Measurements from ENCODE around the gene NFKBIB.

The NFKBIB gene

GRCh38 chr19:38905620-38906019, 5.9 kb downstream of the NFKBIB start:
- DNase-seq, result no peak

DNA sequence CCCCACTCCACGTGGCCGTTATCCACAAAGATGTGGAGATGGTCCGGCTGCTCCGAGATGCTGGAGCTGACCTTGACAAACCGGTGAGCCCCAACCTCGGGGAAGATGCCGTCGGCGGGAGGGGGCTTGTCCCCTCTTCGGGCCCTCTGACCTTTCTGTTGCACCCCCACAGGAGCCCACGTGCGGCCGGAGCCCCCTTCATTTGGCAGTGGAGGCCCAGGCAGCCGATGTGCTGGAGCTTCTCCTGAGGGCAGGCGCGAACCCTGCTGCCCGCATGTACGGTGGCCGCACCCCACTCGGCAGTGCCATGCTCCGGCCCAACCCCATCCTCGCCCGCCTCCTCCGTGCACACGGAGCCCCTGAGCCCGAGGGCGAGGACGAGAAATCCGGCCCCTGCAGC, 7.5 kb downstream of the NFKBIB start:
- no peak for DNase-seq

DNA sequence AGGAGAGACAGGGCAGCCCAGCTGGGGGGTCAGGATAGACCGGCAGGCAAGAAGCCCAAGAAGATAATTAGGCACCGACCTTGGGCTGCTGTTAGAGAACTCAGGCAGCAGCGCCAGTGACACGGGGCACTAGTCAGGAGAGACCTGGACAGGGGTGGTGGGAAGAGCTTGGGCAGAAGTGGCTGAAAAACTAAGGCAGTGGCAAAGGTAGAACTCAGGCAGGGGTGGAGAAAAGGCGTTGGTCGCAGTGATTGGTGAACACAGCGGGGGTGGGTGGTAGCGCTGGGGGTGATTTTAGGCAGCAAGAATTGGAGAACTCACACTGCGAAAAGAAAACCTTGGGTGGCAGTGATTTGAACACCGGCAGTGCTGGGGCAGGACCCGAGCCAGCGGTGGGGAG, 7.9 kb downstream of the NFKBIB start:
- no peak for DNase-seq

- DNase-seq, result no peak
Measured at GRCh38 chr19:38908911-38909310, 9.1 kb downstream of the NFKBIB start.

- no peak for DNase-seq
Measured at GRCh38 chr19:38910488-38910887, 10.7 kb downstream of the NFKBIB start.

DNA sequence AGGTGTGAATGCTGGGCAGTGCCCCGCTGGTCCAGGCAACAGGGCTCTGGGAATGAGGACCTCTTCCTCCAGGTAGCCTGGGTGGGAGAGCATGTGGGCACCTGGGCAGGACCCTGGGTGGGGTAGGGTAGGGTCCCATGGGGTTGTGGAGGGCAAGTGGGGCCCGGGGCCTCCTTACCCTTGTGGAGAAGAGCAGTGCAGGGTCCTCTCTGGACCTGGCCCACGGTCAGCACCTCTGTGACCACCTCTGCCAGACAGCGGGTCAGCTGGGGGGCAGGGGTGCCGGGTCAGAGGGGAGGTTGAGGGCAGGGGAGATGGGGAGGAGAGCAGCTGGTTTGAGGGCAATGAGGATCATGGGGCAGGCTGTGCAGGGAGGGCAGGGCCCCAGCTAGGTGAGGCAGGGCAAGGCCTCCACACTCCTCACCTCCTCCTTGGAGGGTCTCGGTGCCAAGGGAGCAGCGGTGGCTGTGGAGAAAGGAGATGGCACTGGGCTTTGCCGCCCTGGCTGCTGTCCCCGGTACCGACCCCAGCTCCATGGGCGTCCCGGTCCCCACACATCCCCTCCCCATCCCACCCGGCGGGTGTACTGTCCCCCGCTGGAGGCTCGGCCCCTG, 11.7 kb downstream of the NFKBIB start:
- no peak for DNase-seq

DNA sequence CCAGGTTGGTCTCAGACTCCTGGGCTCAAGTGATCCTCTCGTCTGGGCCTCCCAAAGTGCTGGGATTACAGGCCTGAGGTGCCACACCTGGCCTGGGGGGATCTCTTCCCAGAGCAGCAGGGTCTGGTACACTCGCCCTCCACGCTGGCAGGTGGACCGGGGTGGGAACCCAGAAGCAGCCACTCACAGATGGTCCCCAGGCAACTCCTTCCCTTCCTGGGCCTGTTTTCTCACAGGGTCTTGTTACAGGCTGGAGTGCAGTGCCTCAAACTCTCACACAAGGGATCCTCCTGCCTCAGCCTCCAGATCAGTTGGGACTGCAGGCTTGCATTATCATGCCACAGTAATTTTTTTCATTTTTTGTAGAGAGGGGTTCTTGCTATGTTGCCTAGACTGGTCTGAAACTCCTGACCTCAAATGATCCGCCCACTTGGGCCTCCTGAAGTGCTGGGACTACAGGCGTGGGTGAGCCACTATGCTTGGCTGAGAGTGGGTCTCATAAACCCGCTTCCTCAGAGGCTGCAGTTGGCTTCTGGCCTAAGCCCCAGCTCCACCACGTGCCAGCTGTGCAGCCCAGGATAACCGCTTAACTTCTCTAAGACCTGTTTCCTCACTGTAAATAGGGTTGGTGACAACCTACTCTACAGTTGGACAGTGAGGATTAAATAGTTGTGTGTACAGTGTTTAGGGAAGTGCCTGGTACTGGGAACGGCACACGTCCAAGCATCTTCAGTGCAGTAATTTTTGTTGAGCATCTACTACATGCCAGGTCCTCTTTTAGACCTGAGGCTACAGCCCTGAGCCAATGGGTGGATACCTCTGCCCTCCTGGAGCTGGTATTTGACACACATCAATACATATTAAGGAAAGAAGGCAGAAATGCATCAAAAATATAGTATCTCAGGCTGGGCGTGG, 13.1 kb downstream of the NFKBIB start:
- no peak for DNase-seq

DNA sequence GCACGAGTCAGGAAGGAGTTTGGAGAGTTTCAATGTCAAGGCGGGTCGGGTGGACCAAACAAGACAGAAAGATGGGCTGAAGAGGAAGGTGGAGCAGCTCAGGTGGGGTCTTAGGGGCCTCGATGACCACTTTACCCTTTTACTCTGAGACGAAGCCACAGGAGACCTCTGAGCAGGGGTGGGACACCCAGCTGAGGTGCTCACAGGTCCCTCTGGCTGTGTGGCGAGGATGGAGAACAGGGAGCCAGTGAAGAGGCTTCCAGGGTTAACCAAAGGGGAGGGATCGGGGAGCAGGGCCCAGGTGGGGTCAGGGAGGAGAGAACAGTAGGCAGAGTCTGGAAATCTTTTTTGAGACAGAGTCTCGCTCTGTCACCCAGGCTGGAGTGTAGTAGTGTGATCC, 14.2 kb downstream of the NFKBIB start:
- no peak for DNase-seq

DNA sequence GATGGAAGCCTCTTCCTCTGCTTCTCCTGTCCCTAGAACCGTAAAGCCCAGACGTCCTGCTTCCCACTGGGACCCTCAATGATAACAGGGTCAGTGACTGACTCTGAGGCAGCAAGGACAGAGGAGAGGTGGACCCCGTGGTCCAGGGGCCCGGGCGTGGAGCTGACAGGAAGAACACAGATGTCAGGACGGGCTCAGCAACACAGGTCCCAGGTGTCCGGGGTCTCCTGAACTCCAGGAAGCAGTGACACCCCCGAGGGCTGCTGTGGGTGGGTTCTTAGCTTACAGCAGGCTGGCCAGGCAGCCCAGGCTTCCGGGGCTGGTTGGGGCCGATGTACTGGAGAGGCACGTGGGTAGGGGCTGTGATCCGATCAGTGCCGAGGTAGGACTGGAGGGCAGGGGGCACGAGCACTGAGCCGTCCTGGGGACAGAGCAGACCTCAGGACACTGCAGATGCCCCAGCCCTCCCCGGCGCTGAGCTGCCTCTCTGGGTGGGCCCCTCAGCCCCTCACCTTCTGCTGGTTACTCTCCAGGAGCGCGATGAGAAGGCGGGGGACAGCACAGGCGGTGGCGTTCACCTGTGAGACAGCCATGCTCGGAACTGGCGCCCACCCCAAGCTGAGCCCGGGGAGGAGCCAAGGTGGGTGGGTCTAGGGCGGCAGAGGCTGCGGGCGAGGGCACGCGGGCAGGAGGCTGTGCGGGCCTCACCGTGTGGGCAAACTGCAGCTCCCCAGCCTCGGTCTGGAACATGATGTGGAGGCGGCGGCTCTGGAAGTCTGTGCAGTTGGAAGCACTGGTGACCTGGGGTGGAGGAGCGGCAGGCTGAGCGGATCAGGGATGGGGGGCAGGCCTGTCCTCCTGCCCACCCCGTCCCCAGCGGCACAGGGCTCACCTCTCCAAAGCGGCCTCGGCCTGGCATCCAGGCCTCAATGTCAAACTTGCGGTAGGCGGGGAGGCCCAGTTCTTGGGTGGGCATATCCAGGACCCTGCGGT, 15.9 kb downstream of the NFKBIB start:
- DNase-seq, result no peak

DNA sequence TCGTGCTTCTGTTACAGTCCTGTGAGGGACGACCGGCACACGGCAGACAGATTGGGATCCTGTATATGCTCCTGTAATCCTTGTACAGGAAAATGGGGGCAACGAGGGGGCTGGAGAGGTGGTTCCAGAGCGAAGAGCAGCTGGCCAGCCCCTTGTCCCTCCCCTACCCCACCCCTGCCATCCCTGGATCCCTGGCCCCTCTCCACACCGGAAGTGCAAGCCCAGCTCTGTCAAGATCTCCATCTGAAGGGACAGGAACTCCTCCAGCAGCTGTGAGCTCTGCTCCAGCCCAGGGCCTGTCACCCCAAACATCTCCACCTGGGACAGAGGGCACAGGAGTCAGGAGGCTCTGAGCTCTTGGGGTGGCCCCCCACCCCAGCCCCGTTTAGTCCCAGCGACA, 17.7 kb downstream of the NFKBIB start:
- DNase-seq, result no peak

DNA sequence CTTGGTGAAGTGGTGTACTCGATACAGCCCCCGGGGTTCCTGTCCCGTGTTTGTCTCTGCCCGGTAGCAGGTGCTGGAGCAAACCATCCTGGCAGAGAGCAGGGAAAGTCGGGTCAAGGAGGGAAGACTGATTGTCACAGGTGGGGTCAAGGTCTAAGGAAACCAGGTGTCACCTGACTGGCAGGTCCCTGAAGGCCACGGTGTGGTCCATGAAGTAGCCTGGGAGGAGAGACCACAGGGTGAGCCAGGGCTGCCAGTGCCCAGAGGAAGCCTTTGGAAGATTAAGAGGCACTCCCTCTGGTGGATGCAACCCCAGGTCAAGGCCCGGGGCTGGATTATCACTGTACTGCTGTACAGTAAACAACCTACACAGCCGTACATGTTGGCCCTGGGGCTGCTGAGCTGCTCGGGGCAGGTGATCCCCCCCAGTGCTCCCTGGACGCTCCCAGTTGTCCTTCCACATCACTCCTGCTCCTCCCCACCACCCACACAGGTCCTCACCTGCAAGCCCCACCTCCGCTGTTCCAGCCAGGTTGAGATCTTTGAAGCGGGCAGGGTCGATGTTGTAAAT, 18.2 kb downstream of the NFKBIB start:
- no peak for DNase-seq

DNA sequence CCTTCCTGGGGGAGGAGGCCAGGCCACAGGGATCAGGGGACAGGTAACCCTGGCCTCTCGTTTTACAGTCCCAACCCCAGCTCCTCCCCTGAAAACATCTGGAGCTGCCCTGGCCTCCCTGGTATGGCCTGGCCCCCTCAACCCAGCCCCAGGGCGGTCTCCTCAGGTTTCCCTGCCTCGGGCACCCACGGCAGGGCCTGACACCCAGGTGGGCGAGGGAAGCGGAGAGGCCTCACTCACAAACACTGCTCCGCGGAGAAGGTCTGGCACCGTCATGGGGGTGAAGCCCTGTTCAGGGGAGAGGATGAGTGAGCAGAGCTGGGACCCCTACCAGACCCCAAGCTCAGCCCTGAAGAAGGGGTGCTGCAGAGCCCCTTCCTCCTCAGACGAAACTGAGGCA, 18.8 kb downstream of the NFKBIB start:
- no peak for DNase-seq

- DNase-seq, result no peak
Measured at GRCh38 chr19:38919837-38920601, 20.2 kb downstream of the NFKBIB start.

GRCh38 chr19:38920602-38921419, 21.0 kb downstream of the NFKBIB start:
- no peak for DNase-seq

GRCh38 chr19:38921420-38922274, 21.9 kb downstream of the NFKBIB start:
- no peak for DNase-seq

DNA sequence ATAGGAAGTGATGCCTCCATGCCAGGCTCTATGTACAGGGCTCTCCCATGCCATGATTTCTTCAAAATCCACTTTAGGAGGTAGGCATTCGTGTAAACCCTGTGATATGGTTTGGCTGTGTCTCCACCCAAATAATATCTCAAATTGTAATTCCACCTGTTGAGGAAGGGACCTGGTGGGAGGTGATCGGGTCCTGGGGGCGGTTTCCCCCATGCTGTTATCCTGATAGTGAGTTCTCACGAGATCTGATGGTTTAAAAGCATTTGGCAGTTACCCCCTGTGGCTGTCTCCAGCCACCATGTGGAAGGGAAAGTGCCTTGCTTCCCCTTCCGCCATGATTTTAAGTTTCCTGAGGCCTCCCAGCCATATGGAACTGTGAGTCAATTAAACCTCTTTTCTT, 22.7 kb downstream of the NFKBIB start:
- no peak for DNase-seq

- DNase-seq, result no peak
Measured at GRCh38 chr19:38924388-38924787, 24.6 kb downstream of the NFKBIB start.

- DNase-seq, result no peak
Measured at GRCh38 chr19:38928391-38929001, 28.7 kb downstream of the NFKBIB start.

DNA sequence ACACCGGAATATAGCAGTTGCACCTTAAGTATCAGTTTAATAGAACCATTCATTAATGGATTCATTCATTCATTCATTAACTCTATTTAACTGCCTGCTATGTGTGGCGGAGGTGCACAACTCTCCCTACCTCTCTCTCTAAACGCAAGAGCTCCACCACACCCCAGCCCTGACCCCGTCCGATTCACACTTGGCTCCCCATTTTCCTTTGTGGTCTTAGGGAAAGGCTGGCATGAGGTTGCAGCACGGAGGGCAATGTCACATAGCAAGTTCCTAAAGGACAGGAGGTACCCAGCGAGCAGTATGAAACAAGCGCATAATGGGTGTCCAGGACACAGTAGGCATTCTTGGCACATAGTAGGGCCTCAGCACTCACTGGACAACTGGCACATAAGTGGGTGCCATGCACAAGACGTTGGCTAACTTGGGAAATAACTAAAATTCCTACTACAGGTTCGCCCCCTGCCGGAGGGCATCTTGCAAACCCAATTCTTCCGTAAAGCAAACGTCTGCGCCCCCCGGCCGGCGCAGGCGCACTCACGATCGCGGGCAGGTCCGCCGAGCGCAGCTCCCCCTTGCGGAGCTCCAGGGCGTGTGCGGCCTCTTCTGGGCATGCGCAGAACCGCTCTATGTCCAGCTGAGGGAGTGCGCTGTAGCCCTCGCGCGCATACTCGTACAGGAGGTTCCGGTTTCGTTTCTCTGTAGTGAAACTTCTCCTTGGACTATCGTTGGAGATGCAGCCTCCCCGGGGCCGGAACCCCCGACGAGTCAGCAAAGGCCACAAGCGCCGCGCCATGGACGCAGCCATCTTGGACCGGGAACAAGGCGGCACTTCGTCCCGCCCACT, 30.4 kb downstream of the NFKBIB start, which contains the start of gene SARS2:
SARS2 (minus strand) TSS at position 835 of the 847 bp plus-strand sequence; CDS start at position 808, 27 bp downstream.
- DNase-seq, result peak; percentile 99

Data from eye (tissue), 1 donor.